A549 (cell line): ENCODE data around the gene GSTP1. TPM values are rescaled to one million over a fixed set of nuclear protein-coding genes. Genes with fewer than 3 reads are reported as not detected.

Source experiments
- ATAC-seq, 2 experiments: fragments of 200-7000 bp in 1 of 2; fragments of >200 bp in 1 of 2; cut with Nextera tagmentation in 1 of 2; cut with Tn5 transposase in 1 of 2; 3 replicates each; pipeline versions ENCODE4 v1.8.0 to v1.9.1; 2018 to 2020; ENCODE audit warnings: mild to moderate bottlenecking in 1 of 2, moderate library complexity in 1 of 2
- CTCF ChIA-PET: fragments of 300-600 bp; sonication (Branson Sonifier 250); formaldehyde crosslinking; extraction: SDS; loops from one replicate; lab custom pipeline; 2021; ENCODE audit warnings: antibody characterized with exemption, inconsistent platforms; lab: Yijun Ruan, JAX
- POLR2A ChIA-PET: fragments of 350-600 bp; formaldehyde crosslinking; extraction: SDS; loops from one replicate; lab custom pipeline; 2021; ENCODE audit warnings: antibody characterized with exemption, inconsistent platforms; lab: Yijun Ruan, JAX
- DNase-seq, 2 experiments: peaks; one replicate each; pipeline versions ENCODE4 v3.0.0 to v3.0.0-alpha.2; 2011 to 2016; ENCODE audit warnings: low read depth in 1 of 2, low spot score in 1 of 2
- FAIRE-seq: peaks from 2 replicates; lab custom pipeline; 2011; peaks lifted over from hg19 to GRCh38; lab: Jason Lieb, UNC
- H3K27ac ChIP-seq, 2 experiments: fragments of >200 bp; sonication (Bioruptor Twin); formaldehyde crosslinking; 3 replicates each; pipeline ENCODE4 v1.5.1; 2016 to 2017
- H3K4me1 ChIP-seq: fragments of >200 bp; sonication (Bioruptor Twin); formaldehyde crosslinking; 3 replicates; pipeline ENCODE4 v1.6.1; 2016
- H3K4me2 ChIP-seq: fragments of >200 bp; sonication (Bioruptor Twin); formaldehyde crosslinking; 3 replicates; pipeline ENCODE4 v1.6.1; 2016
- H3K4me3 ChIP-seq: fragments of >200 bp; sonication (Bioruptor Twin); formaldehyde crosslinking; 3 replicates; pipeline ENCODE4 v1.5.1; 2016
- H3K9me3 ChIP-seq: fragments of >200 bp; sonication (Bioruptor Twin); formaldehyde crosslinking; 3 replicates; pipeline ENCODE4 v1.6.1; 2016
- BHLHE40 ChIP-seq: IDR thresholded peaks from 2 replicates; pipeline ENCODE4 v1.6.1; 2012; ENCODE audit warnings: low read depth, low read length, inconsistent platforms
- CEBPB ChIP-seq, 2 experiments: fragments of >200 bp in 1 of 2; sonication (Bioruptor Twin) in 1 of 2; formaldehyde crosslinking in 1 of 2; IDR thresholded peaks; 2 replicates each; pipeline ENCODE4 v1.6.1; 2012 to 2016
- EHMT2 ChIP-seq: fragments of 200-600 bp; sonication (generic); IDR thresholded peaks from 2 replicates; pipeline ENCODE4 v1.6.1; 2016; ENCODE audit warnings: antibody characterized with exemption, low read depth, mild to moderate bottlenecking, moderate library complexity
- FOXS1 ChIP-seq: fragments of 250-450 bp; sonication (Bioruptor Pico); IDR thresholded peaks from 2 replicates; pipeline ENCODE4 v1.5.0; 2020; ENCODE audit warnings: mild to moderate bottlenecking, moderate library complexity
- HDAC2 ChIP-seq: fragments of 200-600 bp; sonication (generic); IDR thresholded peaks from 2 replicates; pipeline ENCODE4 v1.6.1; 2016
- HOXB5 ChIP-seq: fragments of 250-450 bp; sonication (Bioruptor Pico); IDR thresholded peaks from 2 replicates; pipeline ENCODE4 v1.5.0; 2020; ENCODE audit warnings: mild to moderate bottlenecking, moderate library complexity
- KDM5A ChIP-seq: fragments of 200-600 bp; sonication (generic); IDR thresholded peaks from 2 replicates; pipeline ENCODE4 v1.6.1; 2016; ENCODE audit warnings: antibody characterized with exemption, mild to moderate bottlenecking
- MAFK ChIP-seq: fragments of 450-650 bp; IDR thresholded peaks from 2 replicates; pipeline ENCODE4 v1.6.1; 2014; ENCODE audit not compliant: partially characterized antibody
- POLR2AphosphoS2 ChIP-seq: conservative IDR thresholded peaks from 2 replicates; pipeline ENCODE4 v1.6.1; 2012; ENCODE audit warnings: low read length, improper control_type of control experiment, inconsistent platforms
- RAD21 ChIP-seq, 2 experiments: fragments of >200 bp in 1 of 2; sonication (Bioruptor Twin) in 1 of 2; formaldehyde crosslinking in 1 of 2; IDR thresholded peaks in 1 of 2; conservative IDR thresholded peaks in 1 of 2; 2 replicates in 1 of 2; 3 replicates in 1 of 2; pipeline ENCODE4 v1.6.1; 2012 to 2018; ENCODE audit warnings: inconsistent platforms in 1 of 2
- TP53 ChIP-seq: fragments of 250-450 bp; sonication (Bioruptor Pico); IDR thresholded peaks from 2 replicates; pipeline ENCODE4 v1.5.0; 2021; ENCODE audit warnings: mild to moderate bottlenecking, moderate library complexity
- ZC3H11A ChIP-seq: fragments of 450-650 bp; IDR thresholded peaks from 2 replicates; pipeline ENCODE4 v1.6.1; 2014; ENCODE audit warnings: antibody characterized with exemption, mild to moderate bottlenecking
- ZFP36 ChIP-seq: fragments of 450-650 bp; IDR thresholded peaks from 2 replicates; pipeline ENCODE4 v1.6.1; 2014; ENCODE audit warnings: borderline replicate concordance; ENCODE audit not compliant: partially characterized antibody
- ZNF302 ChIP-seq: fragments of 250-450 bp; sonication (Bioruptor Pico); IDR thresholded peaks from 2 replicates; pipeline ENCODE4 v1.9.0; 2021; ENCODE audit warnings: inconsistent platforms, mild to moderate bottlenecking, moderate library complexity
- WGBS: methylation state at CpG from one replicate; pipeline ENCODE4 v1.1.6; 2017; ENCODE audit errors: missing lambda C conversion rate; 5-methylcytosine and 5-hydroxymethylcytosine counted together
- polyA plus RNA-seq, 4 experiments: library from polyadenylated mRNA; depleted of rRNA in 3 of 4; stranded (reverse); fragments of >200 nt; fragmentation: RNase III in 1 of 4; extraction: RNeasy Plus Mini Kit Qiagen cat#74134 plus additional on column Dnase treatment in 1 of 4; gene quantifications; 2 replicates in 3 of 4; 3 replicates in 1 of 4; pipeline ENCODE4 v1.2.3, GENCODE V29; 2011 to 2017
- TF ChIP-seq, protein P1 (sequence below): fragments of 200-600 bp; sonication (generic); IDR thresholded peaks from 2 replicates; pipeline ENCODE4 v1.6.1; 2016; ENCODE audit warnings: antibody characterized with exemption, mild to moderate bottlenecking, moderate library complexity
- TF ChIP-seq, protein P2 (sequence below): fragments of >200 bp; sonication (Bioruptor Twin); formaldehyde crosslinking; IDR thresholded peaks from 3 replicates; pipeline ENCODE4 v1.5.1; 2016

Gene GSTP1
- polyA plus RNA-seq, 2 of the 4 experiments (the other 2 are of a cell fraction), result 991 to 1,034 TPM

DNA sequence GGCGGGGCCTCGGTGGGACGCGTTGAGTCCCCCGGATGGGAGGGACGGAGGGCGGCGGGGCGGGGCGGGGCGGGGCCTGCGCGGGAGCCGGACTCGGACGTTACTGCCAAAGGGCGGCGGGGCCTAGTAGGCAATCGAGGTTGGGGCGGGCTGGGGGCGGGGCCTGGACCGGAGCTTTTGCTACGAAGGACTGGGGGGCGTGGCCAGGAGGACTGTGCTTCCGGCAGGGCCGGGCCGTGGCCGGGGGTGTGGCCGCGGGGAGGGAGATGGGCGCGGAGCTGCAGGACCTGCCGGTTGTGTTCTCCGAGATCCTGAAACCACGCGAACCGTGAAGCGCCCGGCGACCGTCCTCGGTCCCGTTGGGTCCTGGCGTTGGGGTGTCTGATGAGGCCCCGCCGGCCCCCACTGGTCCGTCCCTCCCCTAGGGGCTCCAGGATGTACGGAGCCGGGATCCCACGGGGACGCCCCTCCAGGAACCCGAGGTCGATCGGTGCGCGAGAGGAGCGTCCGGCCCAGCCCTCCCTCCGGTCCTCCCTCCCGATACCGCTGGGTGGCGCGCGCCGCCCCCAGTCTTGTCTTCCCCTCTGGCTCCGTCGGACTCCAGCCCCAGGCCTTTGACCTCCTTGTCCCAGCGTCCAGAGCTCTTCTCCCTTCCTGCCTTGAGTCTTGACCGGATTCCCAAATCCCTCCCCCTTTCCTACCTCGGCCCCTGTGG lies 46.8 kb downstream of the GSTP1 start (continued):
- TF ChIP-seq ZFP36 (no peak), ZC3H11A (no peak), HOXB5 (no peak), BHLHE40 (no peak)
- TF ChIP-seq, protein P1, sequence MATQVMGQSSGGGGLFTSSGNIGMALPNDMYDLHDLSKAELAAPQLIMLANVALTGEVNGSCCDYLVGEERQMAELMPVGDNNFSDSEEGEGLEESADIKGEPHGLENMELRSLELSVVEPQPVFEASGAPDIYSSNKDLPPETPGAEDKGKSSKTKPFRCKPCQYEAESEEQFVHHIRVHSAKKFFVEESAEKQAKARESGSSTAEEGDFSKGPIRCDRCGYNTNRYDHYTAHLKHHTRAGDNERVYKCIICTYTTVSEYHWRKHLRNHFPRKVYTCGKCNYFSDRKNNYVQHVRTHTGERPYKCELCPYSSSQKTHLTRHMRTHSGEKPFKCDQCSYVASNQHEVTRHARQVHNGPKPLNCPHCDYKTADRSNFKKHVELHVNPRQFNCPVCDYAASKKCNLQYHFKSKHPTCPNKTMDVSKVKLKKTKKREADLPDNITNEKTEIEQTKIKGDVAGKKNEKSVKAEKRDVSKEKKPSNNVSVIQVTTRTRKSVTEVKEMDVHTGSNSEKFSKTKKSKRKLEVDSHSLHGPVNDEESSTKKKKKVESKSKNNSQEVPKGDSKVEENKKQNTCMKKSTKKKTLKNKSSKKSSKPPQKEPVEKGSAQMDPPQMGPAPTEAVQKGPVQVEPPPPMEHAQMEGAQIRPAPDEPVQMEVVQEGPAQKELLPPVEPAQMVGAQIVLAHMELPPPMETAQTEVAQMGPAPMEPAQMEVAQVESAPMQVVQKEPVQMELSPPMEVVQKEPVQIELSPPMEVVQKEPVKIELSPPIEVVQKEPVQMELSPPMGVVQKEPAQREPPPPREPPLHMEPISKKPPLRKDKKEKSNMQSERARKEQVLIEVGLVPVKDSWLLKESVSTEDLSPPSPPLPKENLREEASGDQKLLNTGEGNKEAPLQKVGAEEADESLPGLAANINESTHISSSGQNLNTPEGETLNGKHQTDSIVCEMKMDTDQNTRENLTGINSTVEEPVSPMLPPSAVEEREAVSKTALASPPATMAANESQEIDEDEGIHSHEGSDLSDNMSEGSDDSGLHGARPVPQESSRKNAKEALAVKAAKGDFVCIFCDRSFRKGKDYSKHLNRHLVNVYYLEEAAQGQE, result no peak

DNA sequence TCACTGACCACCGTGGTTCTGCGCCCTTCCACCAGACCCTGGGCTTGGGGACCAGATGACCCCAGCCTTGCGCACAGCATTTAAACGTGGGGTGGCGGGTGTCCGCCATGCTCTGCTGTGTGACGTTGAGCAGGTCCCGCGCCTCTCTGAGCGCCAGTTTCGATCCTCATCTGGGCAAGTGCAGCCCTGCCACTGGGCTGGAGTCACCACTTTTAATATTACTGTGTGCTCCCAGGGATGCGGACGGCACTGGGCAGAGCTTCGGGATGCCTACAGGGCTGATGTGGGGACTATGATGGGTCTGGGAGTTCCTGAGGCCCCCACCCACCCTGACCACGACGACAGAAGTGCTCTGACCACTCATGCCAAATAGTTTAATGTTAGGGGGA lies 47.3 kb downstream of the GSTP1 start:
- Histone ChIP-seq H3K4me3 (peak overlapping the region; percentile 59), H3K4me2 (peak overlapping the region; percentile 81), H3K9me3 (no peaks in the 10 kb centered on the region)
- DNase-seq (no peak), FAIRE-seq (no peak), ATAC-seq (no peak)
- ChIA-PET POLR2A (interaction anchor here (1.1 to 2.4 kb wide), 4 partner anchors 12 to 47 kb away, joined by 3 to 10 read pairs (median 6); partner anchors contain the start of genes ACY3 and GSTP1), CTCF (interaction anchor here (0.6 to 14.1 kb wide), 13 partner anchors 8 to 155 kb away, joined by 3 to 181 read pairs (median 20); partner anchors contain the start of genes ACY3, ALDH3B2 and TBX10)
- 79% methylated on average over 8 of the region's 16 CpGs for WGBS
- TF ChIP-seq ZNF302, result no peak
- no peak for TF ChIP-seq TP53 (CRISPR knock-in tag)
- TF ChIP-seq ZFP36, result peak; percentile 46
- no peak for TF ChIP-seq HDAC2
- TF ChIP-seq, all 56 proteins: peak for 1
- H3K27ac ChIP-seq, result peak overlapping the region; percentile 77 to 87
- H3K4me1 ChIP-seq, result peaks cover 6% of the 10 kb centered on the region; the same call in 2 of the 3 replicates

DNA sequence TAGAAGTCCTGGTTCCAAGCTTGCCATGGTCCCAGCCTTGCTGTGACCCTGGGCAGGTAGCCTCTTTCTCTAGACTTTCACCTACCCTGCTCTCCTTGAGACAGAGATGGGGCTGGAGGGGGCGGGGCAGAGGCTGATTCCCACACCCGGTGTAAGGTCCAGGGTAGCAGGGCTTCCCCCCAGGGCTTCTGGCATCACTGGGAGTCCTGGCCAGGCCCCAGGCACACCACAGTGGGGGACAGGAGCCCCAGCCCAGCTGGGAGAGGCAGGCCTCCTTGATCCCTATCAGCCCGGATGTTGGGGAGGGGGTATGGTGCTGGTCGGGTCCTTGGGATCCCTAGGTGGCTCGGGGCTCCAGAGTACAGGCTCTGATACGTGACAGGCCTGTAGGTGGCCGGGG lies 47.8 kb downstream of the GSTP1 start:
- WGBS, result 84% methylated on average over 6 of the region's 7 CpGs
- TF ChIP-seq BHLHE40 (no peak), EHMT2 (no peak), RAD21 (conservative IDR thresholded peaks at IDR 0.05 in 1 of 2, IDR thresholded peaks at IDR 0.05 in 1 of 2) (no peak), ZNF302 (no peak), MAFK (no peak), CEBPB (IDR thresholded peaks at IDR 0.05) (no peak), TP53 (CRISPR knock-in tag) (no peak), FOXS1 (CRISPR knock-in tag) (no peak), POLR2AphosphoS2 (no peak), KDM5A (no peak)
- TF ChIP-seq, protein P2, sequence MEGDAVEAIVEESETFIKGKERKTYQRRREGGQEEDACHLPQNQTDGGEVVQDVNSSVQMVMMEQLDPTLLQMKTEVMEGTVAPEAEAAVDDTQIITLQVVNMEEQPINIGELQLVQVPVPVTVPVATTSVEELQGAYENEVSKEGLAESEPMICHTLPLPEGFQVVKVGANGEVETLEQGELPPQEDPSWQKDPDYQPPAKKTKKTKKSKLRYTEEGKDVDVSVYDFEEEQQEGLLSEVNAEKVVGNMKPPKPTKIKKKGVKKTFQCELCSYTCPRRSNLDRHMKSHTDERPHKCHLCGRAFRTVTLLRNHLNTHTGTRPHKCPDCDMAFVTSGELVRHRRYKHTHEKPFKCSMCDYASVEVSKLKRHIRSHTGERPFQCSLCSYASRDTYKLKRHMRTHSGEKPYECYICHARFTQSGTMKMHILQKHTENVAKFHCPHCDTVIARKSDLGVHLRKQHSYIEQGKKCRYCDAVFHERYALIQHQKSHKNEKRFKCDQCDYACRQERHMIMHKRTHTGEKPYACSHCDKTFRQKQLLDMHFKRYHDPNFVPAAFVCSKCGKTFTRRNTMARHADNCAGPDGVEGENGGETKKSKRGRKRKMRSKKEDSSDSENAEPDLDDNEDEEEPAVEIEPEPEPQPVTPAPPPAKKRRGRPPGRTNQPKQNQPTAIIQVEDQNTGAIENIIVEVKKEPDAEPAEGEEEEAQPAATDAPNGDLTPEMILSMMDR, result no peak
- H3K27ac ChIP-seq, result no peak overlapping the region
- ChIA-PET POLR2A (interaction anchor here (2.0 kb wide), 1 partner anchor 19 kb away, joined by 7 read pairs; the partner anchor contains the start of gene ACY3), CTCF (interaction anchor here (0.6 to 14.1 kb wide), 12 partner anchors 8 to 155 kb away, joined by 3 to 181 read pairs (median 21); partner anchors contain the start of genes ACY3, ALDH3B2 and TBX10)
- no peaks in the 10 kb centered on the region for H3K9me3 ChIP-seq
- no peak overlapping the region for H3K4me3 ChIP-seq
- H3K4me2 ChIP-seq, result peak overlapping the region; percentile 81; the same call in 2 of the 3 replicates
- FAIRE-seq (no peak), DNase-seq (no peak), ATAC-seq (no peak)
- peaks cover 6% of the 10 kb centered on the region; the same call in 2 of the 3 replicates for H3K4me1 ChIP-seq
